HepG2 (cell line): ENCODE measurements around the gene MGAT4D. TPM values are rescaled to one million over a fixed set of nuclear protein-coding genes. Genes with fewer than 3 reads are reported as not detected.

Experiments
- DMAP1 ChIP-seq: IDR thresholded peaks from 2 replicates; pipeline ENCODE4 v1.6.1; 2016
- E2F1 ChIP-seq: sonication (generic); formaldehyde crosslinking; IDR thresholded peaks from 2 replicates; pipeline ENCODE4 v1.5.0; 2020; ENCODE audit warnings: missing genetic modification reagents
- KLF11 ChIP-seq: IDR thresholded peaks from 2 replicates; pipeline ENCODE4 v1.6.1; 2016; ENCODE audit warnings: missing compliant biosample characterization
- MAFF ChIP-seq: IDR thresholded peaks from 2 replicates; pipeline ENCODE4 v1.6.1; 2011; ENCODE audit warnings: low read depth, low read length, improper control_type of control experiment
- MLX ChIP-seq: IDR thresholded peaks from 2 replicates; pipeline ENCODE4 v1.6.1; 2016
- PAWR ChIP-seq: sonication (generic); formaldehyde crosslinking; IDR thresholded peaks from 2 replicates; pipeline ENCODE4 v1.4.0; 2020; ENCODE audit warnings: missing genetic modification reagents, mild to moderate bottlenecking, borderline replicate concordance
- PAX8 ChIP-seq: sonication (generic); formaldehyde crosslinking; IDR thresholded peaks from 2 replicates; pipeline ENCODE4 v1.8.0; 2022; ENCODE audit warnings: mild to moderate bottlenecking, missing genetic modification reagents, borderline replicate concordance
- PRDM10 ChIP-seq: sonication (generic); formaldehyde crosslinking; IDR thresholded peaks from 2 replicates; pipeline ENCODE4 v1.4.0; 2020; ENCODE audit warnings: low read depth, missing genetic modification reagents
- PTBP1 ChIP-seq: fragments of 200-400 bp; formaldehyde crosslinking; IDR thresholded peaks from 2 replicates; pipeline ENCODE4 v1.6.1; 2018; ENCODE audit warnings: low read length, low read depth; ENCODE audit not compliant: poor library complexity, severe bottlenecking
- RFXAP ChIP-seq: sonication (generic); formaldehyde crosslinking; IDR thresholded peaks from 2 replicates; pipeline ENCODE4 v1.4.0; 2020; ENCODE audit warnings: missing genetic modification reagents, borderline replicate concordance
- RXRB ChIP-seq: IDR thresholded peaks from 2 replicates; pipeline ENCODE4 v1.6.1; 2016; ENCODE audit warnings: borderline replicate concordance, missing genetic modification reagents, missing compliant biosample characterization
- ZFX ChIP-seq: sonication (generic); formaldehyde crosslinking; IDR thresholded peaks from 2 replicates; pipeline ENCODE4 v1.4.0; 2020; ENCODE audit warnings: mild to moderate bottlenecking, low read depth, missing genetic modification reagents, moderate library complexity
- ZHX1 ChIP-seq: sonication (generic); formaldehyde crosslinking; IDR thresholded peaks from 2 replicates; pipeline ENCODE4 v1.8.1; 2022; ENCODE audit warnings: low read depth, mild to moderate bottlenecking, missing genetic modification reagents
- ZNF205 ChIP-seq: IDR thresholded peaks from 2 replicates; pipeline ENCODE4 v1.6.1; 2018; ENCODE audit warnings: missing biosample characterization, missing genetic modification reagents
- ZNF225 ChIP-seq: sonication (generic); formaldehyde crosslinking; IDR thresholded peaks from 2 replicates; pipeline ENCODE4 v1.4.0; 2020; ENCODE audit warnings: mild to moderate bottlenecking, missing genetic modification reagents
- ZNF234 ChIP-seq: sonication (generic); formaldehyde crosslinking; conservative IDR thresholded peaks from 2 replicates; pipeline ENCODE4 v1.5.1; 2020; ENCODE audit warnings: mild to moderate bottlenecking, missing genetic modification reagents
- ZNF468 ChIP-seq: sonication (generic); formaldehyde crosslinking; IDR thresholded peaks from 2 replicates; pipeline ENCODE4 v1.8.0; 2022; ENCODE audit warnings: mild to moderate bottlenecking, moderate library complexity, missing genetic modification reagents
- ZNF562 ChIP-seq: sonication (generic); formaldehyde crosslinking; IDR thresholded peaks from 2 replicates; pipeline ENCODE4 v1.8.0; 2022; ENCODE audit warnings: missing genetic modification reagents, borderline replicate concordance
- ZNF572 ChIP-seq: sonication (generic); formaldehyde crosslinking; IDR thresholded peaks from 2 replicates; pipeline ENCODE4 v1.5.1; 2020; ENCODE audit warnings: mild to moderate bottlenecking, missing genetic modification reagents
- ZNF674 ChIP-seq: sonication (generic); formaldehyde crosslinking; IDR thresholded peaks from 2 replicates; pipeline ENCODE4 v1.5.0; 2020; ENCODE audit warnings: low read depth, mild to moderate bottlenecking, missing genetic modification reagents
- ZSCAN12 ChIP-seq: sonication (generic); formaldehyde crosslinking; IDR thresholded peaks from 2 replicates; pipeline ENCODE4 v1.9.0; 2021; ENCODE audit warnings: mild to moderate bottlenecking, missing genetic modification reagents
- polyA plus RNA-seq, 8 experiments: library from polyadenylated mRNA; depleted of rRNA in 3 of 8; stranded (reverse) in 7 of 8; unstranded in 1 of 8; fragments of >200 nt; fragmentation: Illumina TruSeq in 4 of 8; extraction: Trizol in 4 of 8; gene quantifications; 2 replicates each; pipeline versions ENCODE4 v1.2.1 to v1.2.3, GENCODE V29; 2011 to 2016; ENCODE audit warnings: low read depth in 4 of 8, missing spikeins in 1 of 8, mixed read lengths in 1 of 8; ENCODE audit not compliant: insufficient read depth in 1 of 8
- total RNA-seq, 5 experiments: library from RNA; depleted of rRNA; stranded (reverse); fragments of >200 nt; fragmentation: Illumina TruSeq; extraction: Trizol; gene quantifications; 2 replicates each; pipeline ENCODE4 v1.2.3, GENCODE V29; 2016; ENCODE audit warnings: low read depth in 1 of 5
- TF ChIP-seq, protein P1 (sequence below): sonication (generic); formaldehyde crosslinking; IDR thresholded peaks from 2 replicates; pipeline ENCODE4 v1.8.1; 2023; ENCODE audit warnings: missing genetic modification reagents, mild to moderate bottlenecking, borderline replicate concordance

MGAT4D gene
- total and polyA plus RNA-seq, 2 of the 13 experiments (the other 11 are each of a cell fraction or from before 2014, with no cell fraction given), result not detected

DNA sequence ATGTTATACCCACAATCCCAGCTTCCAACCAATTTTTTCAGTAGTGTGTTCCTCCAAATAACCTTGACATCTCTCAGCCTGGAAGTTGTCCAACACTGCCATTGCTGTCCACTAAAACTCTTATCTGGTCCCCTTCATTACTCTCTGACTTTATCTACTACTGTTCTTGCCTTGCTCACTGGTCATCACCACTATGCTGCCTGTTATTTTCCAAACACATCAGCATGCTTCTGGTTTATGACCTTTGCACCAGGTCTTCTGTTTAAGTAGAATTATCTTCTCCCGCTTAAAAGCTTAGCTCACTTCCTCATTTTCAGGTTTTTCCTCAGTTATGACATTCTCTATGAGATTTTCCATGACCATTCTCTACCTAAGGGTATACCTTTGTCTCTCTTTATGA, 31.3 kb upstream of the MGAT4D start (continued):
- TF ChIP-seq ZFX, result no peak
- TF ChIP-seq ZNF572, result no peak
- TF ChIP-seq, protein P1, sequence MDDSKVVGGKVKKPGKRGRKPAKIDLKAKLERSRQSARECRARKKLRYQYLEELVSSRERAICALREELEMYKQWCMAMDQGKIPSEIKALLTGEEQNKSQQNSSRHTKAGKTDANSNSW (CRISPR knock-in tag), result no peak
- peak; percentile 44; the same call in 1 of the 2 replicates for TF ChIP-seq RXRB (CRISPR knock-in tag)
- TF ChIP-seq MLX (CRISPR knock-in tag), result peak; percentile 19; the same call in 1 of the 2 replicates
- TF ChIP-seq ZSCAN12, result no peak
- no peak; the same call in 1 of the 2 replicates for TF ChIP-seq ZNF205 (CRISPR knock-in tag)
- no peak for TF ChIP-seq ZNF225 (CRISPR knock-in tag)
- no peak for TF ChIP-seq MAFF
- TF ChIP-seq ZNF674 (CRISPR knock-in tag), result no peak
- peak; percentile 58; the same call in 1 of the 2 replicates for TF ChIP-seq E2F1
- no peak for TF ChIP-seq PRDM10 (CRISPR knock-in tag)
- no peak for TF ChIP-seq RFXAP
- TF ChIP-seq PAWR (CRISPR knock-in tag), result no peak
- no peak for TF ChIP-seq PAX8 (CRISPR knock-in tag)
- TF ChIP-seq ZHX1 (CRISPR knock-in tag), result no peak
- peak; percentile 57; the same call in 1 of the 2 replicates for TF ChIP-seq DMAP1 (CRISPR knock-in tag)
- no peak for TF ChIP-seq ZNF562 (CRISPR knock-in tag)
- TF ChIP-seq ZNF468 (CRISPR knock-in tag), result no peak
- TF ChIP-seq KLF11 (CRISPR knock-in tag), result 0 out of 2 replicates have a peak, but pooled peaks have one; percentile 55
- TF ChIP-seq ZNF234 (CRISPR knock-in tag), result no peak
- no peak for TF ChIP-seq PTBP1
